Brain microvascular endothelial cell (primary cell): ENCODE results near the gene FBXL20.

Experiments used
- DNase-seq: peaks from one replicate; pipeline ENCODE4 v3.0.0-alpha.2; 2020
- H3K27ac ChIP-seq: fragments of 250-450 bp; sonication (Bioruptor Pico); 2 replicates; pipeline ENCODE4 v1.5.1; 2020; ENCODE audit warnings: mild to moderate bottlenecking, moderate library complexity
- H3K27me3 ChIP-seq: fragments of 250-450 bp; sonication (Bioruptor Pico); replicated peaks from 2 replicates; pipeline ENCODE4 v1.5.1; 2020; ENCODE audit warnings: mild to moderate bottlenecking
- H3K36me3 ChIP-seq: fragments of 250-450 bp; sonication (Bioruptor Pico); replicated peaks from 2 replicates; pipeline ENCODE4 v1.5.1; 2020; ENCODE audit warnings: mild to moderate bottlenecking
- H3K4me3 ChIP-seq: 2 replicates; pipeline ENCODE4 v1.5.1; 2011; ENCODE audit warnings: low read depth, mild to moderate bottlenecking, control low read depth, low read length, moderate library complexity
- in situ Hi-C: cut with HindIII; loops from 2 replicates; pipeline ENCODE4 v1.10.0; 2017; ENCODE audit warnings: low sequenced_read_pairs, low pct_ligation_motif_present
- TF ChIP-seq, protein P1 (sequence below): IDR thresholded peaks from 2 replicates; pipeline ENCODE4 v1.5.1; 2011; ENCODE audit warnings: low read depth, mild to moderate bottlenecking, moderate library complexity, low read length, control low read depth, inconsistent platforms; ENCODE audit errors: missing control alignments

Gene FBXL20

DNA sequence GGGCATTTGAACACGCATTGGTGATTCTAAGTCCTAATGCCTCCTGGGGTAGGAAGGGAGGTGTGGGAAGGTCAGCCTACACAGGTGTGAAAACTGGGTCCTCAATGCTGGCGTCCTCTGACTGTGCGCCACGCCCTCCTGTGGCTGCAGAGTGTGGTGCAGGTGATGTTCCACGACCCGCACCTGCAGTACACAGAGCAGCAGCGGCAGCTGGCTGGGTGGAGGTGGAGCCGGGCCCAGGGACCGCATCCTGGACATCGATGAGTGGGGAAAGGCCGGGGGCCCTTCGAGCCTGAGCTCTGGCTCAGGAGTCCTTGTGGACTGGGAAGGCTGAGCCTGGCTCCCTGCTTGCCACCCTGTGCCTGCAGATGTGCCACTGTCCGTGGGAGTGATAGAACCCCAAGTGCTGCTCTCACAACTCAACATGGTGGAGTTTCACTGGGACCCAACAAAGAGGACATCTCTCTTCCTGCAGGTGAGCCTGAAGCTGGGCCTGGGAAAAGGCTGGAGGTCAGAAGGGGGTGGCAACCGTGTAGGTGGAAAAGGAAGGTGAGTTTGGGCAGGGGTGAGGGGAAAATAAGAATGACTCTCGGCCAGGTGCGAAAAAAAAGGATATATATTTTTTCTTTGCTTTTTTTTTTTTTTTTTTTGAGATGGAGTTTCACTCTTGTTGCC, 161.6 kb downstream of the FBXL20 start:
- in situ Hi-C loops: no loop called here
- Histone ChIP-seq H3K27ac (no peak overlapping the region), H3K27me3 (no peaks in the 10 kb centered on the region), H3K4me3 (no peak overlapping the region), H3K36me3 (no peaks in the 10 kb centered on the region)
- TF ChIP-seq, protein P1, sequence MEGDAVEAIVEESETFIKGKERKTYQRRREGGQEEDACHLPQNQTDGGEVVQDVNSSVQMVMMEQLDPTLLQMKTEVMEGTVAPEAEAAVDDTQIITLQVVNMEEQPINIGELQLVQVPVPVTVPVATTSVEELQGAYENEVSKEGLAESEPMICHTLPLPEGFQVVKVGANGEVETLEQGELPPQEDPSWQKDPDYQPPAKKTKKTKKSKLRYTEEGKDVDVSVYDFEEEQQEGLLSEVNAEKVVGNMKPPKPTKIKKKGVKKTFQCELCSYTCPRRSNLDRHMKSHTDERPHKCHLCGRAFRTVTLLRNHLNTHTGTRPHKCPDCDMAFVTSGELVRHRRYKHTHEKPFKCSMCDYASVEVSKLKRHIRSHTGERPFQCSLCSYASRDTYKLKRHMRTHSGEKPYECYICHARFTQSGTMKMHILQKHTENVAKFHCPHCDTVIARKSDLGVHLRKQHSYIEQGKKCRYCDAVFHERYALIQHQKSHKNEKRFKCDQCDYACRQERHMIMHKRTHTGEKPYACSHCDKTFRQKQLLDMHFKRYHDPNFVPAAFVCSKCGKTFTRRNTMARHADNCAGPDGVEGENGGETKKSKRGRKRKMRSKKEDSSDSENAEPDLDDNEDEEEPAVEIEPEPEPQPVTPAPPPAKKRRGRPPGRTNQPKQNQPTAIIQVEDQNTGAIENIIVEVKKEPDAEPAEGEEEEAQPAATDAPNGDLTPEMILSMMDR: peak; percentile 82
- DNase-seq: no peak

DNA sequence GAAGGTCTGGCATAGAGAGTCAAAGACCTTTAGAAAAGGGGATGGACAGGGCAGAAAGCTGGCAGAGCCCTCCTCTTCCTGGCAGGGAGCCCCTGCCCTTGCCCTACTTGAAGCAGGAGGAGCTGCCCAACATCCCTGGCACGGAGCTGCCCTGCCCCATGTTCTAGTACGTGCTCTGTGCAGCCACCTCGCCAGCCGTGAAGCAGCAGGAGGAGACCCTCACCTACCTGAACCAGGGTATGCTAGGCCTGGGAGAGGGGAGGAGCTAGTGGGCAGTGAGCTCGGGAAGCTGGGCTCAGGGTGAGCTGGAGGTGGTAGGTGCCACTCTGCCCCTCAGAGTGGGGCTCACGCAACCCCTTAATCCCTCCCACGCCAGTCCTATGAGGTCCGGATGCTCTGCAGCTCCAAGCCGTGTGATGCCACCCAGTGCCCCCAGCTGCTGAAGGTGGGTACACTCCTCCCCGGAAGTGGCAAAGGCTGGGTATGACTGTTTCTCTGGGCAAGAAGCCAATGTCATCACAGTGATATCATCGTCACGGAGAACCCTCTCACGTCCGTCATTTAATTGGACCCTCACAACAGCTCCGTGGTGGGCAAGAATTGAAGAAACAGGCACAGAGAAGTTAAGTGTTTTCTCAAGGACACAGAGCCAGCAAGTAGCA, 163.0 kb downstream of the FBXL20 start:
- in situ Hi-C loops: no loop called here
- Histone ChIP-seq H3K4me3 (no peak overlapping the region), H3K27me3 (no peaks in the 10 kb centered on the region), H3K36me3 (no peaks in the 10 kb centered on the region), H3K27ac (no peak overlapping the region)
- no peak for DNase-seq
- TF ChIP-seq, protein P1: no peak

DNA sequence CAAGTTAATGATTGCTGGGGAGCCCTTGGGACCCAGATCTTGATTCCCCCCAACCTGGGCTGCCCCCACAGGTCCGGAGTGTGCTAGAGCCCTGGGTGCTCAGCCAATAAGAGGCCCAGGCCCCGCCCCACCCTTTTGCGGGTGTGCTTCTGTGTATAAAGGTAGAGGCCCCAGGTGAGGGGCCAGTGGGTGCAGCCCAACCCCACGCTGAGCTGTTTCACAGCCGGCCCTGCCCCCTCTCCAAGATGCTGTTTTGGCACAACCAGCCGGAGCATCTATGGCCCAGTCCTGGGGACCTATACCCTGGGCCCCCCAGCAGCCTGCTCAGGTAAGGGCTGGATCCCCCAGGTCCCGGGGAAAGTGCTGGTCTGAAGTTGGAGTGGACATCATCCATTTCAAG, 163.8 kb downstream of the FBXL20 start:
- in situ Hi-C loops: no loop called here
- TF ChIP-seq, protein P1: no peak
- DNase-seq: no peak
- Histone ChIP-seq H3K4me3 (no peak overlapping the region), H3K36me3 (no peaks in the 10 kb centered on the region), H3K27me3 (no peaks in the 10 kb centered on the region), H3K27ac (no peak overlapping the region)

DNA sequence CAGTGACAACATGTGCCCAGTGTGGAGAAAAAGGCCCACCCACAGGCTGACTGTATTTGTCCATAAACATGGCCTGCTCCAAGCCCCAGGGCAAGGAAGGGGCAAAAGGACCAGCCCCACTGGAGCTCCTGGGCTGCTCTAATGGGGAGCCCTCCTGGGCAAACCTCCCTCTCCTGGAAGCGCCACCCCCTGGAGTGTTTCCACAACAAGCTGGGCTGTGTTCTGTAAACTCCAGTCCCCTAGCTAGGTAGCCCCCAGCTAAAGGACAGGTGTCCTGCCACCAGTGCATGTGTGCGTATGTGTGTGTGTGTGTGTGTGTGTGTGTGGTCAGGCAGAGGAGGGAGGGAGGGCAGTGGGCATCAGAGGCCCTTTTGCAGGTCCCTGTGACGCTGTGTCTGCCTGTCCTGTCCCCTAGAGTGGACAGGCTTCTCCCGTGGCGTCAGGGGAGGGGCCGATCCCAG, 164.4 kb downstream of the FBXL20 start:
- H3K36me3 ChIP-seq: no peaks in the 10 kb centered on the region
- H3K27me3 ChIP-seq: no peaks in the 10 kb centered on the region
- no peak for DNase-seq
- in situ Hi-C loops: no loop called here
- H3K4me3 ChIP-seq: no peak overlapping the region
- TF ChIP-seq, protein P1: no peak
- H3K27ac ChIP-seq: no peak overlapping the region

DNA sequence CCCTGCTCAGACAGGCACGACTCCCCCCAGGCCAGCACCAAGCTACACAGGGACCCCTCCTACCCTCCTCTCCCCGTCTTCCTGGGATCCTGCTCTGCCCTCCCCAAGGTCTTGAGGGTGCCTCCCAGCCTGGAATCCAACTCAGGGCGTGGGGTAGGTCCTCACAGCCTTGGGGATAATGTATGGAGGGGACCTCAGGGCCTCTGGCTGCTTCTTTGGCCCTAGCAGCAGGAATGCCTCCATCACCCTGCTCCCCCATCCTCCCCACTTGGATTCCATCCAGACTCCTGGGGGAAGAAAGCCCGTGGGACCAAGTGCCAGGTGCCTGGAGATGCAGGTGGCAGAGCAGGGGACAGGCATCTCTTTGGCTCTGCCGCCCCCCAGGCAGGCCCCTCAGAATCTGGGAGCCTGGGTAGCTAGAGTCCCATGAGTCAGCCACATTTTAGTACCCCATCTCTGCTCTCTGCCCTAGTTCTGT, 164.9 kb downstream of the FBXL20 start:
- TF ChIP-seq, protein P1: no peak
- in situ Hi-C loops: no loop called here
- H3K27ac ChIP-seq: no peak overlapping the region
- DNase-seq: no peak
- no peak overlapping the region for H3K4me3 ChIP-seq
- H3K27me3 ChIP-seq: no peaks in the 10 kb centered on the region
- H3K36me3 ChIP-seq: no peaks in the 10 kb centered on the region
